WTC11 (cell line): ENCODE measurements around the gene CCDC89.

ENCODE experiments used
- CTCF ChIP-seq: fragments of 200-600 bp; IDR thresholded peaks from 2 replicates; pipeline ENCODE4 v1.8.0; 2022; ENCODE audit warnings: antibody characterized with exemption
- ELF4 ChIP-seq: sonication (generic); formaldehyde crosslinking; IDR thresholded peaks from 2 replicates; pipeline ENCODE4 v1.8.1; 2022; ENCODE audit warnings: low read depth, mild to moderate bottlenecking, moderate library complexity, missing genetic modification reagents
- JUN ChIP-seq: sonication (generic); formaldehyde crosslinking; IDR thresholded peaks from 2 replicates; pipeline ENCODE4 v1.8.0; 2023; ENCODE audit warnings: mild to moderate bottlenecking, missing genetic modification reagents
- MAX ChIP-seq: sonication (generic); formaldehyde crosslinking; IDR thresholded peaks from 2 replicates; pipeline ENCODE4 v1.8.0; 2022; ENCODE audit warnings: mild to moderate bottlenecking, missing genetic modification reagents
- NFYB ChIP-seq: sonication (generic); formaldehyde crosslinking; conservative IDR thresholded peaks from 2 replicates; pipeline ENCODE4 v1.8.0; 2022; ENCODE audit warnings: low read depth, missing genetic modification reagents
- SMAD4 ChIP-seq: sonication (generic); formaldehyde crosslinking; IDR thresholded peaks from 2 replicates; pipeline ENCODE4 v1.8.0; 2022; ENCODE audit warnings: mild to moderate bottlenecking, missing genetic modification reagents
- SP1 ChIP-seq: sonication (generic); formaldehyde crosslinking; conservative IDR thresholded peaks from 2 replicates; pipeline ENCODE4 v1.8.1; 2022; ENCODE audit warnings: missing genetic modification reagents

GRCh38 chr11:85651118-85651517 is 34.9 kb downstream of the CCDC89 start:
- TF ChIP-seq CTCF (no peak), SP1 (CRISPR knock-in tag) (no peak), MAX (CRISPR knock-in tag) (no peak), SMAD4 (CRISPR knock-in tag) (no peak), NFYB (CRISPR knock-in tag) (no peak), ELF4 (CRISPR knock-in tag) (no peak), JUN (CRISPR knock-in tag) (no peak)
